Measurements from ENCODE around the gene NOL9. TPM values are rescaled to one million over a fixed set of nuclear protein-coding genes. Genes with fewer than 3 reads are reported as not detected.

The NOL9 gene
- total RNA-seq, 4 donors from 2014 or later, result 17.9 to 30.9 (median 26.0) TPM

DNA sequence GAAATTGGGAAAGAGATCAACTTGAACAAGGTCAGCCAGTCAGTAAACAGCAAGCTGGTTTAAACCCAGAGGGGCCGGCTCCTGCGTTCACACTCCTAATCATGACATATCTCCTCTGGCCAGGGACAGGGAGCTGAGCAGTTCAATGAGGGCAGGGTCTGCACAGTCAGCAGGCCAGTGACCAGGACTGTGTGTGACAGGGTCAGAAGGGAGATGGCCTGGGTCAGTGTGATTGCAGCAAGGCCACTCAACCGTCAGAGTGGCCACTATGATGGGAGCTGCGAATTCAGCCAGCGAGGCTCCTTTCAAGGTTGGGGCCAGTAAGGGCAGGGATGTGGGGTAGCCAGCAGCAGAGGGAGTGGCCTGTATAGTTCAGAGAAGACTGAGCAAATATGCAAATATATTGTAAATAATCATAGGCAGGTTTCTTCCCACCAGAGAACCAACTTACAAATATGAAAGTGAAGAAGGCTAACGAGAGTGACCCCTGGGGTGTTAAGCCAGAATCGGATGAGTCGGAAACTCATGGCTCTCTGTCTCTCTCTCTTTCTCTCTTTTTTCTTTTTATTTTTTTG is 20.0 kb downstream of the NOL9 start:
- no peak overlapping the region for H3K27ac ChIP-seq
- TF ChIP-seq EP300 (IDR thresholded peaks at IDR 0.05) (no peak), POLR2A (IDR thresholded peaks at IDR 0.05) (no peak)
- TF ChIP-seq, protein P1, sequence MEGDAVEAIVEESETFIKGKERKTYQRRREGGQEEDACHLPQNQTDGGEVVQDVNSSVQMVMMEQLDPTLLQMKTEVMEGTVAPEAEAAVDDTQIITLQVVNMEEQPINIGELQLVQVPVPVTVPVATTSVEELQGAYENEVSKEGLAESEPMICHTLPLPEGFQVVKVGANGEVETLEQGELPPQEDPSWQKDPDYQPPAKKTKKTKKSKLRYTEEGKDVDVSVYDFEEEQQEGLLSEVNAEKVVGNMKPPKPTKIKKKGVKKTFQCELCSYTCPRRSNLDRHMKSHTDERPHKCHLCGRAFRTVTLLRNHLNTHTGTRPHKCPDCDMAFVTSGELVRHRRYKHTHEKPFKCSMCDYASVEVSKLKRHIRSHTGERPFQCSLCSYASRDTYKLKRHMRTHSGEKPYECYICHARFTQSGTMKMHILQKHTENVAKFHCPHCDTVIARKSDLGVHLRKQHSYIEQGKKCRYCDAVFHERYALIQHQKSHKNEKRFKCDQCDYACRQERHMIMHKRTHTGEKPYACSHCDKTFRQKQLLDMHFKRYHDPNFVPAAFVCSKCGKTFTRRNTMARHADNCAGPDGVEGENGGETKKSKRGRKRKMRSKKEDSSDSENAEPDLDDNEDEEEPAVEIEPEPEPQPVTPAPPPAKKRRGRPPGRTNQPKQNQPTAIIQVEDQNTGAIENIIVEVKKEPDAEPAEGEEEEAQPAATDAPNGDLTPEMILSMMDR (IDR thresholded peaks at IDR 0.05), result no peak
- DNase-seq (ENCODE audit: low spot score in 2 of 2), result no peak
- peaks cover 0 to 83% (median 30%) of the 10 kb centered on the region in 3 donors for H3K36me3 ChIP-seq
- no peaks in the 10 kb centered on the region for H3K27me3 ChIP-seq
- H3K9me3 ChIP-seq, result no peaks in the 10 kb centered on the region
- peaks cover 0 to 5% (median 0%) of the 10 kb centered on the region in 4 donors for H3K4me1 ChIP-seq
- 89 to 91% methylated on average over 8 of the region's 8 CpGs for WGBS, 2 donors
- no peak overlapping the region for H3K4me3 ChIP-seq

DNA sequence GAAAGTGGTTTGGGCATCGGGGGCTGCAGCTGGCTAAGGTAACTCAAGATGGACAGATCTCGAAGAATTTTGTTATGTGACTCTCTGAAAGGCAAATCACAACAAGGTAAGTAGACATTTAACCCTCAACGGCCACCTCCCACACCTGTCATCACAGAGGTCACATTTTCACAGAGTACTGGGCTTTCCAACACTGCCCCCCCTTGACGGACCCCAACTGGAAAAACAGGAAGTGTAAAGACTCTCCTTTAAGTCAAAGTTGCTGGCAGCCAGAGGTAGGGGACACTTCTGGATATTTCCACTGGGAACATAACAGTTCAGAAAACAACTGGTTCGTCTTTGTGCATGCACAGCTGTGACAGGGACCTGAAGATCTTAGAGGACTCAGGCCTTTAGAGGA is 22.3 kb downstream of the NOL9 start:
- 84 to 92% methylated on average over 5 of the region's 5 CpGs for WGBS, 2 donors
- TF ChIP-seq EP300 (IDR thresholded peaks at IDR 0.05), result no peak
- TF ChIP-seq, protein P1 (IDR thresholded peaks at IDR 0.05), result no peak
- no peak for TF ChIP-seq POLR2A (IDR thresholded peaks at IDR 0.05)
- Histone ChIP-seq H3K36me3 (peaks cover 0 to 96% (median 48%) of the 10 kb centered on the region in 3 donors), H3K27me3 (no peaks in the 10 kb centered on the region), H3K4me3 (no peak overlapping the region), H3K27ac (no peak overlapping the region), H3K9me3 (no peaks in the 10 kb centered on the region), H3K4me1 (peaks cover 0 to 5% (median 0%) of the 10 kb centered on the region in 4 donors)
- no peak for DNase-seq (ENCODE audit: low spot score in 2 of 2)

GRCh38 chr1:6530504-6531160 is 23.7 kb downstream of the NOL9 start:
- no peaks in the 10 kb centered on the region for H3K9me3 ChIP-seq
- WGBS, 2 donors, result 95 to 96% methylated on average over 13 of the region's 13 CpGs
- H3K4me3 ChIP-seq, result no peak overlapping the region
- TF ChIP-seq POLR2A (IDR thresholded peaks at IDR 0.05) (no peak), EP300 (IDR thresholded peaks at IDR 0.05) (no peak)
- TF ChIP-seq, protein P1 (IDR thresholded peaks at IDR 0.05), result no peak
- H3K27ac ChIP-seq, result no peak overlapping the region
- no peaks in the 10 kb centered on the region for H3K27me3 ChIP-seq
- peaks cover 3 to 97% (median 56%) of the 10 kb centered on the region in 3 donors for H3K36me3 ChIP-seq
- peaks cover 0 to 5% (median 0%) of the 10 kb centered on the region in 4 donors for H3K4me1 ChIP-seq
- no peak for DNase-seq (ENCODE audit: low spot score in 2 of 2)

- Histone ChIP-seq H3K9me3 (no peaks in the 10 kb centered on the region), H3K36me3 (peaks cover 3 to 94% (median 56%) of the 10 kb centered on the region in 3 donors), H3K27me3 (no peaks in the 10 kb centered on the region), H3K4me3 (no peak overlapping the region), H3K4me1 (no peaks in the 10 kb centered on the region), H3K27ac (no peak overlapping the region)
- WGBS, 2 donors, result 87% methylated on average over 7 of the region's 7 CpGs
- TF ChIP-seq POLR2A (IDR thresholded peaks at IDR 0.05), result no peak
- TF ChIP-seq, protein P1 (IDR thresholded peaks at IDR 0.05), result no peak
- TF ChIP-seq EP300 (IDR thresholded peaks at IDR 0.05), result no peak
- DNase-seq (ENCODE audit: low spot score in 2 of 2), result no peak
These were observed 25.8 kb downstream of the NOL9 start for GRCh38 chr1:6528492-6528891.

DNA sequence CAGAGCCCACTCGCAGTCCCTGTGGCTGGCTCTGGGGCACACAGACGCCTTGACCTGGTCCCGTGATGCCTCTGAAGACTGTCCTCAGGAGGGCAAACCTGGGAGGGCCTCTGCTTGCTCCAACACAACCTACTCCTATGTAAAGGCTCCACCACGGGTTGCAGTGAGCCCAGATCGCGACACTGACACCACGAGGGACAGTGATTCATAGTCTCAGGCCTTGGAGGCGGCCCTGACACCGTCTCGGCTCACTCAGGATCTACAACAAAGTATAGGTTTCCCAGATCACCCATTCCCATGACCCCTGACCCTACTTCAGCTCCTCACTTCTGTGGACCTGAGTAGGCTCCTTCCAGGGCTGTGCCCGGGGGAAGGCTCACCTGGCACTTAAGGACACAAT is 28.0 kb downstream of the NOL9 start:
- peaks cover 3 to 78% (median 39%) of the 10 kb centered on the region in 3 donors for H3K36me3 ChIP-seq
- no peak overlapping the region for H3K27ac ChIP-seq
- DNase-seq (ENCODE audit: low spot score in 2 of 2), result no peak
- TF ChIP-seq, protein P1 (IDR thresholded peaks at IDR 0.05), result no peak
- TF ChIP-seq EP300 (IDR thresholded peaks at IDR 0.05), result no peak
- TF ChIP-seq POLR2A (IDR thresholded peaks at IDR 0.05), result no peak
- no peaks in the 10 kb centered on the region for H3K27me3 ChIP-seq
- H3K4me1 ChIP-seq, result no peaks in the 10 kb centered on the region
- no peaks in the 10 kb centered on the region for H3K9me3 ChIP-seq
- H3K4me3 ChIP-seq, result no peak overlapping the region
- WGBS, 2 donors, result 84 to 100% methylated on average over 1 to 11 of the region's 11 CpGs

Measured in tibial nerve (tissue), 4 donors.